ENCODE results near the gene SYT5. TPM values are rescaled to one million over a fixed set of nuclear protein-coding genes. Genes with fewer than 3 reads are reported as not detected.

The SYT5 gene
- total and polyA plus RNA-seq, 9 of the 15 experiments (the other 6 are each of a cell fraction or from before 2014, with no cell fraction given): 1.3 to 20.9 (median 8.8) TPM

DNA sequence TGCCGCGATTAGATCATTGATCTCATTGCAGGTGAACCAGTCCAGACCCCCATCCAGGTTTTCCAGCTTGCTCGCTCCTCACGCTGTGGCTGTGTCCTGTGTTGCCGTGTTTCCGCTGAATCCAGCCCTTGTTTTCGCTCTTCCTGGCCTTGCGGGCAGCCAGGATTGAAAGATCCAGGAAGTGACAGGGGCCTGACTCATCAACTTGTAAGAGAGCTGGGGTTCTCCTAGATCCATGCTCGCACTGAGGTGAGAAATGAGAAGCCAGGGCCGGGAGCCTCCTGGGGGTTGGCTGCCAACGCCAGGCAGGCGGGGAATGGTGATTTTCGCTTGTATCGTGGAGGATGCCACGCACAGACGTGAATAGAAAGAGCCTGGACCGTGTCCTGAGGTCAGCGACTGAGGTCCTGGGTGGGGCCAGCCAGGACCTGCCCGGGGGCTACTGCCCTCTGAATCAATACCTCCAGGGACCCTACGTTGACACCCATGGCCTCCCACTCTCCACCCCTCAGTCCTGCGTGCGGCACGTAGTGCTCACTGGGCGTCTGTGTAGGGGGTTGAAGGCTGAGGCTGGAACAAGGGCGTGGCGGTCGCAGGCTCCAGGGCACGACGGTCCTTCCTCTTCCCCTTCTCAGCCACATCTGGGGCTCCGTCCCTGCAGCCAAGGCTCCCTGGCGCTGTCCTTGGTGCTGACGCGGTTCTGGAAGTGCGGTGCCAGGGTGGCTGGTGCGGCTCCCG is 36.5 kb upstream of the SYT5 start (continued):
- TF ChIP-seq, protein P1, sequence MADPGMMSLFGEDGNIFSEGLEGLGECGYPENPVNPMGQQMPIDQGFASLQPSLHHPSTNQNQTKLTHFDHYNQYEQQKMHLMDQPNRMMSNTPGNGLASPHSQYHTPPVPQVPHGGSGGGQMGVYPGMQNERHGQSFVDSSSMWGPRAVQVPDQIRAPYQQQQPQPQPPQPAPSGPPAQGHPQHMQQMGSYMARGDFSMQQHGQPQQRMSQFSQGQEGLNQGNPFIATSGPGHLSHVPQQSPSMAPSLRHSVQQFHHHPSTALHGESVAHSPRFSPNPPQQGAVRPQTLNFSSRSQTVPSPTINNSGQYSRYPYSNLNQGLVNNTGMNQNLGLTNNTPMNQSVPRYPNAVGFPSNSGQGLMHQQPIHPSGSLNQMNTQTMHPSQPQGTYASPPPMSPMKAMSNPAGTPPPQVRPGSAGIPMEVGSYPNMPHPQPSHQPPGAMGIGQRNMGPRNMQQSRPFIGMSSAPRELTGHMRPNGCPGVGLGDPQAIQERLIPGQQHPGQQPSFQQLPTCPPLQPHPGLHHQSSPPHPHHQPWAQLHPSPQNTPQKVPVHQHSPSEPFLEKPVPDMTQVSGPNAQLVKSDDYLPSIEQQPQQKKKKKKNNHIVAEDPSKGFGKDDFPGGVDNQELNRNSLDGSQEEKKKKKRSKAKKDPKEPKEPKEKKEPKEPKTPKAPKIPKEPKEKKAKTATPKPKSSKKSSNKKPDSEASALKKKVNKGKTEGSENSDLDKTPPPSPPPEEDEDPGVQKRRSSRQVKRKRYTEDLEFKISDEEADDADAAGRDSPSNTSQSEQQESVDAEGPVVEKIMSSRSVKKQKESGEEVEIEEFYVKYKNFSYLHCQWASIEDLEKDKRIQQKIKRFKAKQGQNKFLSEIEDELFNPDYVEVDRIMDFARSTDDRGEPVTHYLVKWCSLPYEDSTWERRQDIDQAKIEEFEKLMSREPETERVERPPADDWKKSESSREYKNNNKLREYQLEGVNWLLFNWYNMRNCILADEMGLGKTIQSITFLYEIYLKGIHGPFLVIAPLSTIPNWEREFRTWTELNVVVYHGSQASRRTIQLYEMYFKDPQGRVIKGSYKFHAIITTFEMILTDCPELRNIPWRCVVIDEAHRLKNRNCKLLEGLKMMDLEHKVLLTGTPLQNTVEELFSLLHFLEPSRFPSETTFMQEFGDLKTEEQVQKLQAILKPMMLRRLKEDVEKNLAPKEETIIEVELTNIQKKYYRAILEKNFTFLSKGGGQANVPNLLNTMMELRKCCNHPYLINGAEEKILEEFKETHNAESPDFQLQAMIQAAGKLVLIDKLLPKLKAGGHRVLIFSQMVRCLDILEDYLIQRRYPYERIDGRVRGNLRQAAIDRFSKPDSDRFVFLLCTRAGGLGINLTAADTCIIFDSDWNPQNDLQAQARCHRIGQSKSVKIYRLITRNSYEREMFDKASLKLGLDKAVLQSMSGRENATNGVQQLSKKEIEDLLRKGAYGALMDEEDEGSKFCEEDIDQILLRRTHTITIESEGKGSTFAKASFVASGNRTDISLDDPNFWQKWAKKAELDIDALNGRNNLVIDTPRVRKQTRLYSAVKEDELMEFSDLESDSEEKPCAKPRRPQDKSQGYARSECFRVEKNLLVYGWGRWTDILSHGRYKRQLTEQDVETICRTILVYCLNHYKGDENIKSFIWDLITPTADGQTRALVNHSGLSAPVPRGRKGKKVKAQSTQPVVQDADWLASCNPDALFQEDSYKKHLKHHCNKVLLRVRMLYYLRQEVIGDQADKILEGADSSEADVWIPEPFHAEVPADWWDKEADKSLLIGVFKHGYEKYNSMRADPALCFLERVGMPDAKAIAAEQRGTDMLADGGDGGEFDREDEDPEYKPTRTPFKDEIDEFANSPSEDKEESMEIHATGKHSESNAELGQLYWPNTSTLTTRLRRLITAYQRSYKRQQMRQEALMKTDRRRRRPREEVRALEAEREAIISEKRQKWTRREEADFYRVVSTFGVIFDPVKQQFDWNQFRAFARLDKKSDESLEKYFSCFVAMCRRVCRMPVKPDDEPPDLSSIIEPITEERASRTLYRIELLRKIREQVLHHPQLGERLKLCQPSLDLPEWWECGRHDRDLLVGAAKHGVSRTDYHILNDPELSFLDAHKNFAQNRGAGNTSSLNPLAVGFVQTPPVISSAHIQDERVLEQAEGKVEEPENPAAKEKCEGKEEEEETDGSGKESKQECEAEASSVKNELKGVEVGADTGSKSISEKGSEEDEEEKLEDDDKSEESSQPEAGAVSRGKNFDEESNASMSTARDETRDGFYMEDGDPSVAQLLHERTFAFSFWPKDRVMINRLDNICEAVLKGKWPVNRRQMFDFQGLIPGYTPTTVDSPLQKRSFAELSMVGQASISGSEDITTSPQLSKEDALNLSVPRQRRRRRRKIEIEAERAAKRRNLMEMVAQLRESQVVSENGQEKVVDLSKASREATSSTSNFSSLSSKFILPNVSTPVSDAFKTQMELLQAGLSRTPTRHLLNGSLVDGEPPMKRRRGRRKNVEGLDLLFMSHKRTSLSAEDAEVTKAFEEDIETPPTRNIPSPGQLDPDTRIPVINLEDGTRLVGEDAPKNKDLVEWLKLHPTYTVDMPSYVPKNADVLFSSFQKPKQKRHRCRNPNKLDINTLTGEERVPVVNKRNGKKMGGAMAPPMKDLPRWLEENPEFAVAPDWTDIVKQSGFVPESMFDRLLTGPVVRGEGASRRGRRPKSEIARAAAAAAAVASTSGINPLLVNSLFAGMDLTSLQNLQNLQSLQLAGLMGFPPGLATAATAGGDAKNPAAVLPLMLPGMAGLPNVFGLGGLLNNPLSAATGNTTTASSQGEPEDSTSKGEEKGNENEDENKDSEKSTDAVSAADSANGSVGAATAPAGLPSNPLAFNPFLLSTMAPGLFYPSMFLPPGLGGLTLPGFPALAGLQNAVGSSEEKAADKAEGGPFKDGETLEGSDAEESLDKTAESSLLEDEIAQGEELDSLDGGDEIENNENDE (IDR thresholded peaks at IDR 0.05; ENCODE audit: low read depth, low read length): no peak
- TF ChIP-seq BRF1 (IDR thresholded peaks at IDR 0.05; ENCODE audit: borderline replicate concordance, extremely low read depth, insufficient read length) (no peak), JUN (IDR thresholded peaks at IDR 0.05; ENCODE audit: borderline replicate concordance, low read depth, low read length) (peak; percentile 98), JUN (CRISPR knock-in tag; IDR thresholded peaks at IDR 0.05; ENCODE audit: borderline replicate concordance) (peak; percentile 99), U2AF2 (optimal IDR thresholded peaks at IDR 0.05; ENCODE audit: low read depth, low read length) (no peak), TRIM25 (IDR thresholded peaks at IDR 0.05; ENCODE audit: borderline replicate concordance) (no peak), E2F8 (IDR thresholded peaks at IDR 0.05; ENCODE audit: low read depth, partially characterized antibody) (no peak)
- TF ChIP-seq, protein P2, sequence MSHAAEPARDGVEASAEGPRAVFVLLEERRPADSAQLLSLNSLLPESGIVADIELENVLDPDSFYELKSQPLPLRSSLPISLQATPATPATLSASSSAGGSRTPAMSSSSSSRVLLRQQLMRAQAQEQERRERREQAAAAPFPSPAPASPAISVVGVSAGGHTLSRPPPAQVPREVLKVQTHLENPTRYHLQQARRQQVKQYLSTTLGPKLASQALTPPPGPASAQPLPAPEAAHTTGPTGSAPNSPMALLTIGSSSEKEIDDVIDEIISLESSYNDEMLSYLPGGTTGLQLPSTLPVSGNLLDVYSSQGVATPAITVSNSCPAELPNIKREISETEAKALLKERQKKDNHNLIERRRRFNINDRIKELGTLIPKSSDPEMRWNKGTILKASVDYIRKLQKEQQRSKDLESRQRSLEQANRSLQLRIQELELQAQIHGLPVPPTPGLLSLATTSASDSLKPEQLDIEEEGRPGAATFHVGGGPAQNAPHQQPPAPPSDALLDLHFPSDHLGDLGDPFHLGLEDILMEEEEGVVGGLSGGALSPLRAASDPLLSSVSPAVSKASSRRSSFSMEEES (CRISPR knock-in tag; IDR thresholded peaks at IDR 0.05): no peak
